Bronchial epithelial cell (primary cell): ENCODE data around the gene ADI1. TPM values are rescaled to one million over a fixed set of nuclear protein-coding genes. Genes with fewer than 3 reads are reported as not detected.
A peak's percentile ranks its signal among the peaks of the same experiment; 100 is the strongest.

ENCODE experiments used
- DNase-seq: peaks from one replicate; pipeline ENCODE4 v3.0.0-alpha.2; 2010; ENCODE audit warnings: low read depth
- FAIRE-seq: peaks from 2 replicates; lab custom pipeline; 2011; peaks lifted over from hg19 to GRCh38; lab: Jason Lieb, UNC
- H3K27me3 ChIP-seq: 2 replicates; pipeline ENCODE4 v1.5.1; 2011; ENCODE audit warnings: low read length; ENCODE audit not compliant: control insufficient read depth, insufficient read depth
- H3K36me3 ChIP-seq: 2 replicates; pipeline ENCODE4 v1.5.1; 2011; ENCODE audit warnings: low read length; ENCODE audit not compliant: control insufficient read depth, insufficient read depth
- H3K4me3 ChIP-seq: 2 replicates; pipeline ENCODE4 v1.5.1; 2011; ENCODE audit warnings: mild to moderate bottlenecking, low read depth, low read length, control low read depth
- total RNA-seq: library from RNA; depleted of rRNA; stranded (reverse); fragments of >200 nt; gene quantifications from 2 replicates; pipeline ENCODE4 v1.2.1, GENCODE V29; 2014
- TF ChIP-seq, protein P1 (sequence below): IDR thresholded peaks from 2 replicates; pipeline ENCODE4 v1.5.1; 2011; ENCODE audit warnings: mild to moderate bottlenecking, moderate library complexity, low read length, control low read depth, inconsistent platforms; ENCODE audit not compliant: insufficient read depth, severe bottlenecking

Gene ADI1
- total RNA-seq, 1 donor from 2014 or later, result 29.5 TPM

DNA sequence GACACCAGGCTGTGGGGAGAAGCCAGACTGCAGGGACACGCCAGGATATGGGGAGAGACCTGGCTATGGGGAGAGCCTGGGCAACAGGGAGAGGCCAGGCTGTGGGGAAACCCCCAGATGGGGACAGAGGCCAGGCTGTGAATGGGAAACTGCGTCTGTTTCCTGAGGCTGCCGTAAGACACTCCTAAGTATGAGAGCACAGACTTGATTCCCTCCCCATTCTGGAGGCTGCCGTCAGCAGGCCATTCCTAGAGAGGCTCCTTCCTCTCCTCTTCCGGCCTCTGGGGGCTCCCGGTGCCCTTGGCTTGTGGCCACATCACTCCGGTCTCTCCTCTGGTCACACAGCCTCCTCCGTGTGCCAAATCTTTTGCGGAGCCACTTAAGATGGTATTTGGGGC lies 32.3 kb downstream of the ADI1 start:
- FAIRE-seq, result no peak
- DNase-seq, result no peak
- no peaks in the 10 kb centered on the region for H3K36me3 ChIP-seq
- TF ChIP-seq, protein P1, sequence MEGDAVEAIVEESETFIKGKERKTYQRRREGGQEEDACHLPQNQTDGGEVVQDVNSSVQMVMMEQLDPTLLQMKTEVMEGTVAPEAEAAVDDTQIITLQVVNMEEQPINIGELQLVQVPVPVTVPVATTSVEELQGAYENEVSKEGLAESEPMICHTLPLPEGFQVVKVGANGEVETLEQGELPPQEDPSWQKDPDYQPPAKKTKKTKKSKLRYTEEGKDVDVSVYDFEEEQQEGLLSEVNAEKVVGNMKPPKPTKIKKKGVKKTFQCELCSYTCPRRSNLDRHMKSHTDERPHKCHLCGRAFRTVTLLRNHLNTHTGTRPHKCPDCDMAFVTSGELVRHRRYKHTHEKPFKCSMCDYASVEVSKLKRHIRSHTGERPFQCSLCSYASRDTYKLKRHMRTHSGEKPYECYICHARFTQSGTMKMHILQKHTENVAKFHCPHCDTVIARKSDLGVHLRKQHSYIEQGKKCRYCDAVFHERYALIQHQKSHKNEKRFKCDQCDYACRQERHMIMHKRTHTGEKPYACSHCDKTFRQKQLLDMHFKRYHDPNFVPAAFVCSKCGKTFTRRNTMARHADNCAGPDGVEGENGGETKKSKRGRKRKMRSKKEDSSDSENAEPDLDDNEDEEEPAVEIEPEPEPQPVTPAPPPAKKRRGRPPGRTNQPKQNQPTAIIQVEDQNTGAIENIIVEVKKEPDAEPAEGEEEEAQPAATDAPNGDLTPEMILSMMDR, result no peak
- no peak overlapping the region for H3K4me3 ChIP-seq
- H3K27me3 ChIP-seq, result no peaks in the 10 kb centered on the region

DNA sequence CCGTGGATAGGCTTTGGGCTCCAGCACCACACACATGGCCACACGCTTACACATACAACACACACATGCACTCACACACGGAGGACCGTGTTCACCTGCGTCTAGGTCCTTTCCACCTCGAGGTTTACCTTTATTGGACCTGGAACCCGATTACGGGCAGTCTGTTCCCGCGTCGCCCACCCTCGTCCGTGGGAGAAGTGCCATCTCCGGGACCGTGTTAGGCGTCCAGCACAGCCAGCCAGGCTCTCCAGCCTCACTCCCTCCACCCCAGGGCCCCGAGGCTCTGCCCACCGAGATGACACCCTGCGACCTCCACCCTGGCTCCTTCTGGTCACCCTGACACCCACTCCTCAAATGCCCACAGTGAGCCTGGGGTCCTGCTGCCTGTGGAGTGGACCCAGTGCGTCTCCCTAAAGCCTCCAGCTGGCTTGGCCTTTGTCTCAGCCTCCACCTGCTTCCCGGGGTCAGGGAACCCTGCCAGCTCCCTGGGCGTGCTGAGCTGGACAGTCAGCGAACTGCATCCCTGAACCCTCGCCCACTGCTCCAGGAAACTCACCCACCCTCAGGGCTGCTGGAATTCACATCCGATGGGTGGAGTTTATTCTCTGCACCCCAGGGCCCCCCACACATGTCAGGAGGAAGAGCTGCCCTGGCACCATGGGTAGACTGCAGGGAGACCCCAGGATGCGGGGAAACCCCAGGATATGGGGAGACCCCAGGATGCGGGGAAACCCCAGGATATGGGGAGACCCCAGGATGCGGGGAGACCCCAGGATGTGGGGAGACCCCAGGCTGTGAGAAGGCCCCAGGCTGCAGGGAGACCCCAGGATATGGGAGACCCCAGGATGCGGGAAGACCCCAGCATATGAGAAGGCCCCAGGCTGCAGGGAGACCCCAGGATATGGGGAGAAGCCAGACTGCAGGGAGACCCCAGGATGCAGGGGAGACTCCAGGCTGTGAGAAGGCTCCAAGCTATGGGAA lies 33.0 kb downstream of the ADI1 start:
- peaks cover 1% of the 10 kb centered on the region for H3K36me3 ChIP-seq
- no peak for FAIRE-seq
- TF ChIP-seq, protein P1, result no peak
- DNase-seq, result no peak
- H3K4me3 ChIP-seq, result no peak overlapping the region
- H3K27me3 ChIP-seq, result no peaks in the 10 kb centered on the region

DNA sequence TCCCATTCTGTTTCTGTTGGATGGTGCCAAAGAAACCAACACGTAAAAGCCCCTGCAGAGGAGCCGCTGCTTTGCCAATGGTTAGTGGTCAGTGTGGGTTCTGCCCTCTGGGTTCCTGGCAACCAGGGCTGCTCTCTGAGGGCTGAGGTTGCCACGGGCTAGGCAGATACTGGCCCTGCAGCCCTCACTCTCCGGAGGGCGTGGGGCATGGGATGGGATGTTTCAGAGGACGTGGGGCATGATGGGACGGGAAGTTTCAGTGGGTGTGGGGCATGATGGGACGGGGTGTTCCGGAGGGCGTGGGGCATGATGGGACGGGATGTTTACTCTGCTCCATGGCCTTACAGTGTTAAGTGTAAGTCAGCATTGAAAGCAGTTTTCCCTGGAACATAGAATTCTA lies 34.2 kb downstream of the ADI1 start:
- FAIRE-seq, result no peak
- no peak for DNase-seq

DNA sequence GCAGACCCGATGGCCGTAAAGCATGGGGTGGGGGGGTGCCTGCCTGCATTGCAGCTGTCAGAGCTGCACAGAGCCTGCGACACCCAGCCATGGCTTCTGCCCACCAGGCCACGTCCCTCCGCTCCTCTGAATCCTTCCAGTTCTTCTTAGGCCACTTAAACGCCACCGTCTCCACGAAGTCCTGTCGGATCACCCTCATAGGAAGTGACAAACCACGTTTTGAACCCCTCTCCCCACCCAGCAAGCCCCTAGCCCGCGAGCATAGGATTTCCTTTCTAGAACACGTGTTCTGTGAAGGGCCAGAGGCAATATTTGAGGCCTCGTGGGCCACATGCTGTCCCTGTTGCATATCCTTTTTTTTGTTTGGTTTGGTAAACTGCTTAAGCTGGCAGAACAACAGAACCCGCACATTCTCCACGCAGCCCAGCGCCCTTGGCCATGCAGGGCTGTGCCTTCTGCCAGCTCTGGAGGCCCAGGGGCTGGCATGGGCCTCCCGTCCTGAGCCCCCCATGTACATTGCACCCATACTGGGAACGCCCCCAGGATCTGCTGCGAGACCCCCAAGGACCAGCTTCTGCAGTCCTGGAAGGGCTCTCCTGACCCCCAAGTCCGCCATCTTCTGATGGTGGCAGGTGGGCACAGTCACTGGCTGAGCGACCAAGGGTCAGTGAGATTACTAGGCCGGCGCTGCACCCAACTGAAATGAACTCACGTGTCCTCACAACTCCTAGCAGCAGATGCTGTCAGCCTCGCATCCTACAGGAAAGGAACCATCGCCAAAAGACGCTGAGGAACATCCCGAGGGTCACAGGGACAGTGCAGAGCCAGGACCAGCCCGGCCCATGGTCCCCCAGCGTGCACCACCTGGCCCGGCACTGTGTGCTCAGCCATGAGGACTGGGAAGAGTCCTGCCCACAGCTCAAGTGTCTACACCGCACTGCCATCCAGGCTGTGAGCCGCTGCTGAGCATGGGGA lies 35.1 kb downstream of the ADI1 start:
- Histone ChIP-seq H3K27me3 (no peaks in the 10 kb centered on the region), H3K4me3 (no peak overlapping the region), H3K36me3 (peaks cover 3% of the 10 kb centered on the region)
- no peak for DNase-seq
- FAIRE-seq, result no peak
- TF ChIP-seq, protein P1, result no peak

More for the DNA sequence above, 34.2 kb downstream of the ADI1 start:
- no peak overlapping the region for H3K4me3 ChIP-seq
- TF ChIP-seq, protein P1, result no peak
- H3K27me3 ChIP-seq, result no peaks in the 10 kb centered on the region
- peaks cover 1% of the 10 kb centered on the region for H3K36me3 ChIP-seq

DNA sequence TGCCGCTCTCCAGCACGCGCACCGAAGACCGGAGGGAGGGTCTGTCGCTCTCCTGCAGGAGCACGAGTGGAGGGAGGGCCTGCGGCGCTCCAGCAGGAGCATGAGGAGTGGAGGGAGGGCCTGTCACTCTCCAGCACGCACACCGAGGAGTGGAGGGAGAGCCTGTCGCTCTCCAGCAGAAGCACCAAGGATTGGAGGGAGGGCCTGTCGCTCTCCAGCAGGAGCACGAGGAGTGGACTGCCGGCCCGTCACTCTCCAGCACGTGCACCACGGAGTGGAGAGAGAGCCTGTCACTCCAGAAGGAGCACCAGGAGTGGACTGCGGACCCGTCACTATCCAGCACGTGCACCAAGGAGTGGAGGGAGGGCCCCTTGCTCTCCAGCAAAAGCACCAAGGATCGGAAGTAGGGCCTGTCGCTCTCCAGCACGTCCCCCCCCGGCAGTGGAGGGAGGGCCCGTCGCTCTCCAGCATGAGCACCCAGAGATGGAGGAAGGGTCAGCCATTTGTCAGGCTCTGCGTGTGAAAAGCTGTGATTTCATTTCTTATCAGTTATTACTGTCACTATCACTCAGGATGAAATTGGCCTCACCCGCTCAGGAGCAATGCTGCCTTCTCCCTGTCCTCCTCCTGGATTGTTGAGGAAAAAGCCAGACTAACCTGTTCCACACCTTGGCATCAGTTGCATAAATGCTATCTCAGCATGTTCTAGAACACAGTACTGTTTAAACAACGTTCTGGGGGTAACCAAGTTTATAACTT lies 35.9 kb downstream of the ADI1 start:
- TF ChIP-seq, protein P1, result no peak
- H3K36me3 ChIP-seq, result peaks cover 6% of the 10 kb centered on the region
- DNase-seq, result peak; percentile 35

More for the DNA sequence above, 35.9 kb downstream of the ADI1 start:
- no peak for FAIRE-seq
- H3K27me3 ChIP-seq, result no peaks in the 10 kb centered on the region
- no peak overlapping the region for H3K4me3 ChIP-seq
